Keratinocyte (primary cell): ENCODE measurements around the gene AEN. TPM values are rescaled to one million over a fixed set of nuclear protein-coding genes. Genes with fewer than 3 reads are reported as not detected.

Experiments used
- DNase-seq: peaks from one replicate; pipeline ENCODE4 v3.0.0-alpha.2; 2011; ENCODE audit warnings: low read depth, missing footprints, low spot score
- FAIRE-seq: peaks from 2 replicates; lab custom pipeline; 2011; peaks lifted over from hg19 to GRCh38; lab: Jason Lieb, UNC
- H2AFZ ChIP-seq: 2 replicates; pipeline ENCODE4 v1.6.0; 2012; ENCODE audit warnings: low read length, control low read depth, inconsistent platforms; ENCODE audit not compliant: control insufficient read depth
- H3K27ac ChIP-seq: 2 replicates; pipeline ENCODE4 v1.5.1; 2011; ENCODE audit warnings: low read length; ENCODE audit not compliant: control insufficient read depth, insufficient read depth
- H3K27me3 ChIP-seq: 3 replicates; pipeline ENCODE4 v1.6.0; 2011; ENCODE audit warnings: low read length; ENCODE audit not compliant: control insufficient read depth, insufficient read depth; ENCODE audit errors: extremely low read depth
- H3K36me3 ChIP-seq, 2 experiments: 2 replicates in 1 of 2; 3 replicates in 1 of 2; pipeline ENCODE4 v1.5.1; 2011; ENCODE audit warnings: low read length in 2 of 2, mild to moderate bottlenecking in 1 of 2; ENCODE audit not compliant: control insufficient read depth in 2 of 2, insufficient read depth in 2 of 2; ENCODE audit errors: extremely low read depth in 1 of 2
- H3K4me1 ChIP-seq: 3 replicates; pipeline ENCODE4 v1.5.1; 2011; ENCODE audit warnings: low read length; ENCODE audit not compliant: control insufficient read depth, insufficient read depth; ENCODE audit errors: extremely low read depth
- H3K4me2 ChIP-seq: 3 replicates; pipeline ENCODE4 v1.6.0; 2011; ENCODE audit warnings: low read depth, low read length; ENCODE audit not compliant: control insufficient read depth, insufficient read depth; ENCODE audit errors: extremely low read depth
- H3K4me3 ChIP-seq, 3 experiments: fragments of 200-600 bp in 1 of 3; sonication (generic) in 1 of 3; 2 replicates in 2 of 3; 3 replicates in 1 of 3; pipeline ENCODE4 v1.5.1; 2011 to 2016; ENCODE audit warnings: low read length in 3 of 3, mild to moderate bottlenecking in 3 of 3, control low read depth in 2 of 3, inconsistent platforms in 1 of 3, low read depth in 1 of 3, mixed read lengths in 1 of 3, mixed run types in 1 of 3, moderate library complexity in 1 of 3; ENCODE audit not compliant: control insufficient read depth in 2 of 3, insufficient read depth in 2 of 3; ENCODE audit errors: extremely low read depth in 1 of 3
- H3K79me2 ChIP-seq: 2 replicates; pipeline ENCODE4 v1.6.0; 2012; ENCODE audit warnings: low read length; ENCODE audit not compliant: control insufficient read depth, insufficient read depth
- H3K9ac ChIP-seq: 3 replicates; pipeline ENCODE4 v1.6.0; 2011; ENCODE audit warnings: low read length; ENCODE audit not compliant: control insufficient read depth, insufficient read depth; ENCODE audit errors: extremely low read depth
- H3K9me1 ChIP-seq: 3 replicates; pipeline ENCODE4 v1.6.0; 2011; ENCODE audit warnings: low read length; ENCODE audit not compliant: control insufficient read depth, insufficient read depth; ENCODE audit errors: extremely low read depth
- H3K9me3 ChIP-seq: 2 replicates; pipeline ENCODE4 v1.5.1; 2012; ENCODE audit warnings: low read depth, low read length; ENCODE audit not compliant: control insufficient read depth
- H4K20me1 ChIP-seq: 3 replicates; pipeline ENCODE4 v1.6.0; 2011; ENCODE audit warnings: low read length; ENCODE audit not compliant: control insufficient read depth, insufficient read depth; ENCODE audit errors: extremely low read depth
- EZH2 ChIP-seq: IDR thresholded peaks from one replicate; pipeline ENCODE4 v1.6.1; 2012; ENCODE audit warnings: inconsistent platforms, mild to moderate bottlenecking, low read length, moderate library complexity
- dilution Hi-C: fragments of 300-500 bp; cut with MboI; formaldehyde crosslinking; loops from one replicate; pipeline ENCODE4 v1.7.0; 2020; ENCODE audit warnings: low sequenced_read_pairs; ENCODE audit not compliant: extremely low pct_ligation_motif_present
- polyA plus RNA-seq, 5 experiments: library from polyadenylated mRNA; depleted of rRNA in 3 of 5; stranded (reverse) in 3 of 5; stranded (forward) in 1 of 5; unstranded in 1 of 5; fragments of >200 nt; gene quantifications; 1 replicate in 1 of 5; 2 replicates in 3 of 5; 3 replicates in 1 of 5; pipeline versions ENCODE4 v1.2.1 to v1.2.3, GENCODE V29; 2011 to 2012; ENCODE audit warnings: missing spikeins in 2 of 5, low read depth in 1 of 5, low replicate concordance in 1 of 5
- TF ChIP-seq, protein P1 (sequence below), 3 experiments: IDR thresholded peaks in 1 of 3; conservative IDR thresholded peaks in 1 of 3; optimal IDR thresholded peaks in 1 of 3; 2 replicates in 2 of 3; 3 replicates in 1 of 3; pipeline versions ENCODE3 to v1.5.1; 2011; ENCODE audit warnings: low read length in 3 of 3, mild to moderate bottlenecking in 3 of 3, moderate library complexity in 2 of 3, control low read depth in 1 of 3, inconsistent platforms in 1 of 3; ENCODE audit not compliant: insufficient read depth in 2 of 3; ENCODE audit errors: extremely low read depth in 1 of 3

Gene AEN
- polyA plus RNA-seq, 1 donor (not counting 4 experiments of a cell fraction or from before 2014, with no cell fraction given), result 27.5 TPM

DNA sequence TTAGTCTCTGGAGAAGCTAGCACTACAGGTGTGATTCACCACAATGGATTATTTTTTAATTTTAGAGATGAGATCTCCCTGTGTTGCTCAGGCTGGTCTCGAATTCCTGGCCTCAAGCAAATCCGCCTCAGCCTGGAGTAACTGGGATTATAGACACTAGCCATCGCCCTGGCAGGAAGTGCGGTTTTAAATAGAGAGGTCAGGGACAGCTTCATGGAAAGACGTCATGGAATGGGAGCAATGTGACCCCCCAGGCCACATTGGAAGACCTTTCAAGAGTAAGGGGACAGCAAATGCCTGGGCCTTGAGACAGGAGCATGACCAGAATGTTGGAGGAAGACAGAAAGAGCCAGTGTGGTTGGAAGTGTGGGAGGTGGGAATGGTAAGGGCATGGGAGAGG, 15.5 kb downstream of the AEN start:
- Histone ChIP-seq H3K4me3 (no peak overlapping the region), H2AFZ (no peak overlapping the region), H3K27me3 (no peaks in the 10 kb centered on the region), H3K79me2 (peaks cover 4% of the 10 kb centered on the region), H3K9ac (peak overlapping the region; percentile 39), H3K4me2 (peak overlapping the region; percentile 47), H3K27ac (peak overlapping the region; percentile 74), H3K36me3 (peaks cover 9 to 17% of the 10 kb centered on the region in 2 experiments), H3K4me1 (peaks cover 33% of the 10 kb centered on the region), H3K9me3 (no peaks in the 10 kb centered on the region), H4K20me1 (peaks cover 3% of the 10 kb centered on the region), H3K9me1 (peaks cover 3% of the 10 kb centered on the region)
- dilution Hi-C loops, result no loop called here
- no peak for DNase-seq
- TF ChIP-seq, protein P1, sequence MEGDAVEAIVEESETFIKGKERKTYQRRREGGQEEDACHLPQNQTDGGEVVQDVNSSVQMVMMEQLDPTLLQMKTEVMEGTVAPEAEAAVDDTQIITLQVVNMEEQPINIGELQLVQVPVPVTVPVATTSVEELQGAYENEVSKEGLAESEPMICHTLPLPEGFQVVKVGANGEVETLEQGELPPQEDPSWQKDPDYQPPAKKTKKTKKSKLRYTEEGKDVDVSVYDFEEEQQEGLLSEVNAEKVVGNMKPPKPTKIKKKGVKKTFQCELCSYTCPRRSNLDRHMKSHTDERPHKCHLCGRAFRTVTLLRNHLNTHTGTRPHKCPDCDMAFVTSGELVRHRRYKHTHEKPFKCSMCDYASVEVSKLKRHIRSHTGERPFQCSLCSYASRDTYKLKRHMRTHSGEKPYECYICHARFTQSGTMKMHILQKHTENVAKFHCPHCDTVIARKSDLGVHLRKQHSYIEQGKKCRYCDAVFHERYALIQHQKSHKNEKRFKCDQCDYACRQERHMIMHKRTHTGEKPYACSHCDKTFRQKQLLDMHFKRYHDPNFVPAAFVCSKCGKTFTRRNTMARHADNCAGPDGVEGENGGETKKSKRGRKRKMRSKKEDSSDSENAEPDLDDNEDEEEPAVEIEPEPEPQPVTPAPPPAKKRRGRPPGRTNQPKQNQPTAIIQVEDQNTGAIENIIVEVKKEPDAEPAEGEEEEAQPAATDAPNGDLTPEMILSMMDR (optimal IDR thresholded peaks at IDR 0.05 in 1 of 3, IDR thresholded peaks at IDR 0.05 in 1 of 3, conservative IDR thresholded peaks at IDR 0.05 in 1 of 3; ENCODE audit: extremely low read depth in 1 of 3, insufficient read depth in 2 of 3, low read length in 3 of 3), result no peak
- TF ChIP-seq EZH2, result no peak
- no peak for FAIRE-seq

DNA sequence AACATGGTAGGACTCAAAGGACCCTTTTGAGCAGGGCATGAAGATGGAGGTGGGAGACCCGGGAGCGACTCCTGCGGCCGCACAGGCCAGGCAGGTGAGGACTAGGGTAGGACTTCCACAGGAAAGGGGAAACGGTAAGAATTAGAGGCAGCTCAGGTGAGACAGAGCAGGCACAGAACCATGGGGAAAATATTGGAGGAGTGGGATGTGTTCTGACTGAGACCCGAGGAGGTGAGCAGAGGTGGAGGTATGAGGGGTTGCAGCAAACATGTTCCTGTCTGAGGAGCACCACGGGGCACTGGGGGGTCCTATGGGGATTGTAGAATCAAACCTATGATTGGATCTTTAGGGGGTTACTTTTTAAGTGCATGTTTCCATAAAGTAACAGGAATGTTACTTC, 16.3 kb downstream of the AEN start:
- Histone ChIP-seq H3K36me3 (peaks cover 2 to 13% of the 10 kb centered on the region in 2 experiments), H3K9ac (no peak overlapping the region), H3K4me1 (peaks cover 33% of the 10 kb centered on the region), H2AFZ (no peak overlapping the region), H4K20me1 (no peaks in the 10 kb centered on the region), H3K27ac (peak overlapping the region; percentile 92), H3K4me3 (no peak overlapping the region), H3K4me2 (no peak overlapping the region), H3K27me3 (no peaks in the 10 kb centered on the region), H3K9me3 (no peaks in the 10 kb centered on the region), H3K9me1 (peaks cover 3% of the 10 kb centered on the region), H3K79me2 (no peaks in the 10 kb centered on the region)
- dilution Hi-C loops, result no loop called here
- DNase-seq (no peak), FAIRE-seq (no peak)
- TF ChIP-seq, protein P1 (optimal IDR thresholded peaks at IDR 0.05 in 1 of 3, IDR thresholded peaks at IDR 0.05 in 1 of 3, conservative IDR thresholded peaks at IDR 0.05 in 1 of 3; ENCODE audit: extremely low read depth in 1 of 3, insufficient read depth in 2 of 3, low read length in 3 of 3), result no peak
- TF ChIP-seq EZH2, result no peak
